Suprapubic skin (tissue), 4 donors: Measurements from ENCODE around the gene SCAPER.

ENCODE experiments used
- POLR2A ChIP-seq, 2 donors: fragments of 450-650 bp; IDR thresholded peaks; one replicate each; pipeline ENCODE4 v1.6.1; 2017; ENCODE audit warnings: antibody characterized with exemption in 2 of 2, mild to moderate bottlenecking in 2 of 2, moderate library complexity in 2 of 2
- POLR2AphosphoS5 ChIP-seq, 3 donors: sonication (generic); formaldehyde crosslinking; IDR thresholded peaks; one replicate each; pipeline ENCODE4 v1.6.1; 2017; ENCODE audit warnings: antibody characterized with exemption in 3 of 3
- TF ChIP-seq, protein P1 (sequence below), 2 donors: fragments of 200-600 bp in 1 of 2; fragments of 450-650 bp in 1 of 2; sonication (generic) in 1 of 2; IDR thresholded peaks; one replicate each; pipeline ENCODE4 v1.5.1; 2016 to 2019; ENCODE audit warnings: antibody characterized with exemption in 2 of 2, mild to moderate bottlenecking in 1 of 2, moderate library complexity in 1 of 2

GRCh38 chr15:76752549-76752948, 152.6 kb downstream of the SCAPER start:
- TF ChIP-seq, protein P1, sequence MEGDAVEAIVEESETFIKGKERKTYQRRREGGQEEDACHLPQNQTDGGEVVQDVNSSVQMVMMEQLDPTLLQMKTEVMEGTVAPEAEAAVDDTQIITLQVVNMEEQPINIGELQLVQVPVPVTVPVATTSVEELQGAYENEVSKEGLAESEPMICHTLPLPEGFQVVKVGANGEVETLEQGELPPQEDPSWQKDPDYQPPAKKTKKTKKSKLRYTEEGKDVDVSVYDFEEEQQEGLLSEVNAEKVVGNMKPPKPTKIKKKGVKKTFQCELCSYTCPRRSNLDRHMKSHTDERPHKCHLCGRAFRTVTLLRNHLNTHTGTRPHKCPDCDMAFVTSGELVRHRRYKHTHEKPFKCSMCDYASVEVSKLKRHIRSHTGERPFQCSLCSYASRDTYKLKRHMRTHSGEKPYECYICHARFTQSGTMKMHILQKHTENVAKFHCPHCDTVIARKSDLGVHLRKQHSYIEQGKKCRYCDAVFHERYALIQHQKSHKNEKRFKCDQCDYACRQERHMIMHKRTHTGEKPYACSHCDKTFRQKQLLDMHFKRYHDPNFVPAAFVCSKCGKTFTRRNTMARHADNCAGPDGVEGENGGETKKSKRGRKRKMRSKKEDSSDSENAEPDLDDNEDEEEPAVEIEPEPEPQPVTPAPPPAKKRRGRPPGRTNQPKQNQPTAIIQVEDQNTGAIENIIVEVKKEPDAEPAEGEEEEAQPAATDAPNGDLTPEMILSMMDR (IDR thresholded peaks at IDR 0.05), result no peak
- TF ChIP-seq POLR2AphosphoS5 (IDR thresholded peaks at IDR 0.05) (no peak), POLR2A (IDR thresholded peaks at IDR 0.05) (no peak)
